ENCODE measurements around the gene BPIFA1. TPM values are rescaled to one million over a fixed set of nuclear protein-coding genes. Genes with fewer than 3 reads are reported as not detected.

Gene BPIFA1
- total RNA-seq, 4 donors from 2014 or later, result not detected

GRCh38 chr20:33209789-33210188 lies 26.0 kb upstream of the BPIFA1 start:
- H3K4me3 ChIP-seq, result no peak overlapping the region
- no peaks in the 10 kb centered on the region for H3K36me3 ChIP-seq
- H3K4me1 ChIP-seq, result no peaks in the 10 kb centered on the region
- in situ Hi-C loops (cut with MboI; ENCODE audit: low sequenced_read_pairs in 4 of 4) (loop anchor here in 1 of 4 donors (25.0 kb wide), 1 partner anchor 103 kb away; no protein-coding TSS in a partner anchor), intact Hi-C loops (cut with DNase I; ENCODE audit: low total_unique reads) (no loop called here)
- H3K27me3 ChIP-seq, result peaks cover 0 to 5% (median 4%) of the 10 kb centered on the region in 3 donors
- DNase-seq (no peak), ATAC-seq (peak in 1 of 2 donors; percentile 26)
- no peak overlapping the region for H3K27ac ChIP-seq
- no peak for TF ChIP-seq CTCF (IDR thresholded peaks at IDR 0.05 in 4 of 5, conservative IDR thresholded peaks at IDR 0.05 in 1 of 5)
- no peak for TF ChIP-seq POLR2A (IDR thresholded peaks at IDR 0.05)
- H3K9me3 ChIP-seq, result no peaks in the 10 kb centered on the region

GRCh38 chr20:33210371-33210770 lies 25.4 kb upstream of the BPIFA1 start:
- in situ Hi-C loops (cut with MboI; ENCODE audit: low sequenced_read_pairs in 4 of 4), result loop anchor here in 1 of 4 donors (25.0 kb wide), 1 partner anchor 102 kb away; no protein-coding TSS in a partner anchor
- Histone ChIP-seq H3K4me3 (no peak overlapping the region), H3K27me3 (peaks cover 0 to 5% (median 4%) of the 10 kb centered on the region in 3 donors), H3K36me3 (no peaks in the 10 kb centered on the region), H3K9me3 (no peaks in the 10 kb centered on the region), H3K27ac (no peak overlapping the region), H3K4me1 (no peaks in the 10 kb centered on the region)
- DNase-seq (no peak), ATAC-seq (no peak)
- TF ChIP-seq CTCF (IDR thresholded peaks at IDR 0.05 in 4 of 5, conservative IDR thresholded peaks at IDR 0.05 in 1 of 5) (no peak), POLR2A (IDR thresholded peaks at IDR 0.05) (no peak)
- intact Hi-C loops (cut with DNase I; ENCODE audit: low total_unique reads), result no loop called here

GRCh38 chr20:33211817-33212424 lies 23.9 kb upstream of the BPIFA1 start:
- H3K36me3 ChIP-seq, result no peaks in the 10 kb centered on the region
- DNase-seq, result no peak
- H3K4me3 ChIP-seq, result no peak overlapping the region
- ATAC-seq, result no peak
- no peak overlapping the region for H3K27ac ChIP-seq
- no peaks in the 10 kb centered on the region for H3K4me1 ChIP-seq
- in situ Hi-C loops (cut with MboI; ENCODE audit: low sequenced_read_pairs in 4 of 4) (loop anchor here in 1 of 4 donors (25.0 kb wide), 1 partner anchor 100 kb away; no protein-coding TSS in a partner anchor), intact Hi-C loops (cut with DNase I; ENCODE audit: low total_unique reads) (no loop called here)
- H3K27me3 ChIP-seq, result peaks cover 0 to 5% (median 4%) of the 10 kb centered on the region in 3 donors
- TF ChIP-seq POLR2A (IDR thresholded peaks at IDR 0.05) (no peak), CTCF (IDR thresholded peaks at IDR 0.05 in 4 of 5, conservative IDR thresholded peaks at IDR 0.05 in 1 of 5) (peak in 1 of 5 experiments; percentile 25)
- no peaks in the 10 kb centered on the region for H3K9me3 ChIP-seq

GRCh38 chr20:33217052-33217451 lies 18.7 kb upstream of the BPIFA1 start, which contains the start of gene BPIFA3:
Gene BPIFA3 (plus strand): TSS chr20:33217352. CDS start chr20:33217537, 185 bp downstream.
- intact Hi-C loops (cut with DNase I; ENCODE audit: low total_unique reads) (no loop called here), in situ Hi-C loops (cut with MboI; ENCODE audit: low sequenced_read_pairs in 4 of 4) (loop anchor here in 1 of 4 donors (25.0 kb wide), 1 partner anchor 95 kb away; no protein-coding TSS in a partner anchor)
- Histone ChIP-seq H3K4me1 (no peaks in the 10 kb centered on the region), H3K27me3 (peaks cover 0 to 5% (median 4%) of the 10 kb centered on the region in 3 donors), H3K27ac (no peak within 1 kb of the TSS), H3K9me3 (no peaks in the 10 kb centered on the region), H3K36me3 (no peaks in the 10 kb centered on the region), H3K4me3 (no peak within 1 kb of the TSS)
- TF ChIP-seq CTCF (IDR thresholded peaks at IDR 0.05 in 4 of 5, conservative IDR thresholded peaks at IDR 0.05 in 1 of 5) (no peak), POLR2A (IDR thresholded peaks at IDR 0.05) (no peak)
- DNase-seq, result no peak
- ATAC-seq, result no peak
